ENCODE data around the gene RRP7A.
"Not testable (repeated sequence)": the region's sequence is repeated elsewhere in the genome, so short reads cannot be mapped to it uniquely, and the experiment has no call there.

Gene RRP7A

GRCh38 chr22:42562279-42562678 lies 42.7 kb upstream of the RRP7A start:
- no peak for TF ChIP-seq CTCF (IDR thresholded peaks at IDR 0.05; ENCODE audit: insufficient read depth, low read length, poor library complexity, severe bottlenecking)
- H3K36me3 ChIP-seq (ENCODE audit: control insufficient read depth, insufficient read depth, low read length) = no peaks in the 10 kb centered on the region
- no peak overlapping the region for H3K4me3 ChIP-seq (replicated peaks; ENCODE audit: low read depth, low read length)
- H3K27me3 ChIP-seq (replicated peaks; ENCODE audit: control insufficient read depth, insufficient read depth, low read length) = no peaks in the 10 kb centered on the region
- peak; percentile 43 for DNase-seq (ENCODE audit: extremely low read depth, insufficient read length)

- DNase-seq (ENCODE audit: extremely low read depth, insufficient read length) = no peak
- Histone ChIP-seq H3K36me3 (ENCODE audit: control insufficient read depth, insufficient read depth, low read length) (no peaks in the 10 kb centered on the region), H3K27me3 (replicated peaks; ENCODE audit: control insufficient read depth, insufficient read depth, low read length) (no peaks in the 10 kb centered on the region), H3K4me3 (replicated peaks; ENCODE audit: low read depth, low read length) (no peak overlapping the region)
- no peak for TF ChIP-seq CTCF (IDR thresholded peaks at IDR 0.05; ENCODE audit: insufficient read depth, low read length, poor library complexity, severe bottlenecking)
These were observed 42.3 kb upstream of the RRP7A start for GRCh38 chr22:42561856-42562255.

- DNase-seq (ENCODE audit: extremely low read depth, insufficient read length) = no peak
These were observed 41.2 kb upstream of the RRP7A start for GRCh38 chr22:42560781-42561180.

GRCh38 chr22:42560381-42560780 lies 40.8 kb upstream of the RRP7A start:
- Histone ChIP-seq H3K36me3 (ENCODE audit: control insufficient read depth, insufficient read depth, low read length) (no peaks in the 10 kb centered on the region), H3K4me3 (replicated peaks; ENCODE audit: low read depth, low read length) (no peak overlapping the region), H3K27me3 (replicated peaks; ENCODE audit: control insufficient read depth, insufficient read depth, low read length) (no peaks in the 10 kb centered on the region)
- TF ChIP-seq CTCF (IDR thresholded peaks at IDR 0.05; ENCODE audit: insufficient read depth, low read length, poor library complexity, severe bottlenecking) = no peak
- no peak for DNase-seq (ENCODE audit: extremely low read depth, insufficient read length)

More at GRCh38 chr22:42560781-42561180, 41.2 kb upstream of the RRP7A start:
- Histone ChIP-seq H3K27me3 (replicated peaks; ENCODE audit: control insufficient read depth, insufficient read depth, low read length) (no peaks in the 10 kb centered on the region), H3K36me3 (ENCODE audit: control insufficient read depth, insufficient read depth, low read length) (no peaks in the 10 kb centered on the region), H3K4me3 (replicated peaks; ENCODE audit: low read depth, low read length) (no peak overlapping the region)
- peak; percentile 53 for TF ChIP-seq CTCF (IDR thresholded peaks at IDR 0.05; ENCODE audit: insufficient read depth, low read length, poor library complexity, severe bottlenecking)

- TF ChIP-seq CTCF (IDR thresholded peaks at IDR 0.05; ENCODE audit: insufficient read depth, low read length, poor library complexity, severe bottlenecking) = no peak
- peak; percentile 81 for DNase-seq (ENCODE audit: extremely low read depth, insufficient read length)
- Histone ChIP-seq H3K4me3 (replicated peaks; ENCODE audit: low read depth, low read length) (peak within 1 kb of the TSS; percentile 55), H3K27me3 (replicated peaks; ENCODE audit: control insufficient read depth, insufficient read depth, low read length) (no peaks in the 10 kb centered on the region), H3K36me3 (ENCODE audit: control insufficient read depth, insufficient read depth, low read length) (no peaks in the 10 kb centered on the region)
These were observed 34.1 kb upstream of the RRP7A start, which contains the start of gene SERHL2 for GRCh38 chr22:42553475-42554361. SERHL2 (plus strand) TSS chr22:42553956; CDS start chr22:42554021, 65 bp downstream.

GRCh38 chr22:42552294-42552647 lies 32.7 kb upstream of the RRP7A start:
- H3K36me3 ChIP-seq (ENCODE audit: control insufficient read depth, insufficient read depth, low read length); H3K4me3 ChIP-seq (replicated peaks; ENCODE audit: low read depth, low read length); H3K27me3 ChIP-seq (replicated peaks; ENCODE audit: control insufficient read depth, insufficient read depth, low read length); DNase-seq (ENCODE audit: extremely low read depth, insufficient read length): not testable (repeated sequence)
